Activated CD8-positive, alpha-beta T cell treated with anti-CD3 and anti-CD28 coated beads for 36 hours (primary cell): ENCODE data around the gene NPBWR2. TPM values are rescaled to one million over a fixed set of nuclear protein-coding genes. Genes with fewer than 3 reads are reported as not detected.
A peak's percentile ranks its signal among the peaks of the same experiment; 100 is the strongest.

Experiments
- ATAC-seq: fragments of 200-7000 bp; cut with Tn5 transposase; one replicate; pipeline ENCODE4 v1.10.0; 2021; ENCODE audit warnings: mild to moderate bottlenecking, moderate library complexity
- CTCF ChIA-PET: fragments of 350-600 bp; sonication (Branson Sonifier 250); formaldehyde crosslinking; loops from one replicate; lab custom pipeline; 2021; ENCODE audit warnings: antibody characterized with exemption; lab: Charles Lee
- POLR2A ChIA-PET: fragments of 350-600 bp; sonication (Branson Sonifier 250); formaldehyde crosslinking; loops from one replicate; lab custom pipeline; 2021; ENCODE audit warnings: antibody characterized with exemption; lab: Charles Lee
- DNase-seq: peaks from one replicate; pipeline ENCODE4 v3.0.0-alpha.2; 2020
- H3K27ac Mint-ChIP-seq: one replicate; pipeline ENCODE4 v1.8.0; 2021; ENCODE audit warnings: mild to moderate bottlenecking, mixed read lengths
- H3K27me3 Mint-ChIP-seq: one replicate; pipeline ENCODE4 v1.8.0; 2021; ENCODE audit warnings: mixed read lengths
- H3K36me3 Mint-ChIP-seq: one replicate; pipeline ENCODE4 v1.8.0; 2021; ENCODE audit warnings: low read depth, mixed read lengths
- H3K4me1 Mint-ChIP-seq: one replicate; pipeline ENCODE4 v1.8.0; 2021; ENCODE audit warnings: low read depth, mixed read lengths
- H3K4me3 Mint-ChIP-seq: one replicate; pipeline ENCODE4 v1.8.0; 2021; ENCODE audit warnings: mild to moderate bottlenecking, moderate library complexity, mixed read lengths
- H3K9me3 Mint-ChIP-seq: one replicate; pipeline ENCODE4 v1.8.0; 2021; ENCODE audit warnings: mixed read lengths
- intact Hi-C: fragments of 100-400 bp; cut with micrococcal nuclease; formaldehyde crosslinking; loops from one replicate; pipeline ENCODE4 v1.10.0; 2022
- total RNA-seq, 2 experiments: library from RNA; stranded (reverse); gene quantifications; one replicate each; pipeline ENCODE4 v1.2.3, GENCODE V29; 2021
- TF ChIP-seq, protein P1 (sequence below): fragments of 200-600 bp; IDR thresholded peaks from one replicate; pipeline ENCODE4 v1.8.0; 2022; ENCODE audit warnings: antibody characterized with exemption, mild to moderate bottlenecking

Gene NPBWR2
- total RNA-seq, 2 experiments from 2014 or later: not detected

GRCh38 chr20:64074963-64075362, 32.4 kb downstream of the NPBWR2 start:
- TF ChIP-seq, protein P1, sequence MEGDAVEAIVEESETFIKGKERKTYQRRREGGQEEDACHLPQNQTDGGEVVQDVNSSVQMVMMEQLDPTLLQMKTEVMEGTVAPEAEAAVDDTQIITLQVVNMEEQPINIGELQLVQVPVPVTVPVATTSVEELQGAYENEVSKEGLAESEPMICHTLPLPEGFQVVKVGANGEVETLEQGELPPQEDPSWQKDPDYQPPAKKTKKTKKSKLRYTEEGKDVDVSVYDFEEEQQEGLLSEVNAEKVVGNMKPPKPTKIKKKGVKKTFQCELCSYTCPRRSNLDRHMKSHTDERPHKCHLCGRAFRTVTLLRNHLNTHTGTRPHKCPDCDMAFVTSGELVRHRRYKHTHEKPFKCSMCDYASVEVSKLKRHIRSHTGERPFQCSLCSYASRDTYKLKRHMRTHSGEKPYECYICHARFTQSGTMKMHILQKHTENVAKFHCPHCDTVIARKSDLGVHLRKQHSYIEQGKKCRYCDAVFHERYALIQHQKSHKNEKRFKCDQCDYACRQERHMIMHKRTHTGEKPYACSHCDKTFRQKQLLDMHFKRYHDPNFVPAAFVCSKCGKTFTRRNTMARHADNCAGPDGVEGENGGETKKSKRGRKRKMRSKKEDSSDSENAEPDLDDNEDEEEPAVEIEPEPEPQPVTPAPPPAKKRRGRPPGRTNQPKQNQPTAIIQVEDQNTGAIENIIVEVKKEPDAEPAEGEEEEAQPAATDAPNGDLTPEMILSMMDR: no peak
- H3K9me3 Mint-ChIP-seq: no peaks in the 10 kb centered on the region
- intact Hi-C loops: no loop called here
- H3K4me3 Mint-ChIP-seq: no peak overlapping the region
- DNase-seq: no peak
- CTCF ChIA-PET: interaction anchor here (1.4 kb wide), 1 partner anchor 8 kb away, joined by 4 read pairs; no protein-coding TSS in a partner anchor
- no peak overlapping the region for H3K27ac Mint-ChIP-seq
- POLR2A ChIA-PET: interaction anchor here (1.0 kb wide), 1 partner anchor 36 kb away, joined by 3 read pairs; no protein-coding TSS in a partner anchor
- H3K36me3 Mint-ChIP-seq: peaks cover 5% of the 10 kb centered on the region
- no peaks in the 10 kb centered on the region for H3K4me1 Mint-ChIP-seq
- ATAC-seq: no peak
- H3K27me3 Mint-ChIP-seq: no peaks in the 10 kb centered on the region

DNA sequence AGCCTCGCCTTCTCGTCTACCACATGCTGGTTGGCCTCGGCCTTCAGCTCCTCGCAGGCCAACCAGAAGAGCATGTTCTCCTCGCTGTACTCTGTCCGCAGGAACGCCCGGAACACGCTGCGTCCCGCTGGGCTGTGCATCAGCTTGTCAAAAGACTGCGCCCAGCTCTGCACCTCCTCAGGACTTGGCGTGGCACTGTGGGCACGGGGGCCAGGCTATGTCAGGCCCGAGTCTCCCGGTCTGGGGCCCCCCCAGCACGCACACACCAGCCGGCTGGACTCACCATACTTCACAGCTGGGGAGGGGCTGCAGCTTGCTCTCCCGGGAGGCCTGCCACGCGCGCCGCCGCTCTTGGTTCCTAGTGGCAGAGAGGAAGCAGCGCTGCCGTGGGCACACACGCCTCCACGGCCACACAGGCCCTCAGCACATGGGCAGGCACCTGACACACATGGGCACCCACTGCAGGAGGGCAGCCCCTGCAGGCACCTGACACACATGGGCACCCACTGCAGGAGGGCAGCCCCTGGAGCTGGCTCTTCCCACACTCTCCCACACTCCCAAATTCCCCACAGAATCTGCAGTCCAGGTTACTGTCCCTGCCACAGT, 33.1 kb downstream of the NPBWR2 start:
- Mint-ChIP-seq H3K9me3 (no peaks in the 10 kb centered on the region), H3K4me3 (no peak overlapping the region), H3K4me1 (no peaks in the 10 kb centered on the region), H3K27me3 (no peaks in the 10 kb centered on the region), H3K36me3 (peaks cover 5% of the 10 kb centered on the region), H3K27ac (no peak overlapping the region)
- ChIA-PET CTCF (interaction anchor here (0.8 to 1.4 kb wide), 3 partner anchors 8 to 35 kb away, joined by 3 to 4 read pairs (median 3); no protein-coding TSS in a partner anchor), POLR2A (no interaction called here)
- no peak for DNase-seq
- TF ChIP-seq, protein P1: no peak
- intact Hi-C loops: no loop called here
- no peak for ATAC-seq

GRCh38 chr20:64073476-64074183, 33.7 kb downstream of the NPBWR2 start:
- CTCF ChIA-PET: interaction anchor here (0.8 to 1.3 kb wide), 2 partner anchors 9 to 35 kb away, joined by 3 read pairs; no protein-coding TSS in a partner anchor

DNA sequence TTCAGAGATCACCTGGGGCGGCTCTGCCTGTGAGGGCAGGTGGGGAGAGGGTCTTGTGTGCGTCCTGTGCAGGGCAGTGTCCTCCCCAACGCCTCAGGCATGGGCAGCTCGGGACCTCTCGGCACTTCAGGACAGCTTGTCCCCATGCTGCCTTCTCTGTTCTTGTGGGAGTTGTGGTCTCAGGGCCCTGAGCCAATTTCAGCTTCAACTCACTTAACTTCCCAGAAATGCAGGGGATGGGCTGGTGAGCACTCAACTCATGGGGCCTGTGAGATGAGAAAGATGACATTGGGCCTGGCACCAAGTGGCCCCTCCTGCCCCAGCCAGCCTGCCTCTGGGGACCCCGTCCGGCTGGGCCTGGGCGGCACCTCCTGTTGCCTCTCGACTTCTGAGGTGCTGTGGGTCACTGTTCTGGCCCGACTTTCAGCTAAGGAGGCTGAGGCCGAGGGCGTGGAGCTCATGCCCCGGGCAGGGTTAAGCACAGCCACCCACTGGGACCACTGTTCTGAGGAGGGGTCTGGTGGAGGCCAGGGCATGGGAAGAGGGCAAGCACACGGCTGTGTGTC, 34.8 kb downstream of the NPBWR2 start:
- intact Hi-C loops: no loop called here

More at GRCh38 chr20:64073476-64074183, 33.7 kb downstream of the NPBWR2 start:
- Mint-ChIP-seq H3K4me3 (no peak overlapping the region), H3K27ac (peak overlapping the region; percentile 25), H3K4me1 (no peaks in the 10 kb centered on the region), H3K36me3 (peaks cover 2% of the 10 kb centered on the region), H3K27me3 (no peaks in the 10 kb centered on the region), H3K9me3 (no peaks in the 10 kb centered on the region)
- ATAC-seq: no peak
- POLR2A ChIA-PET: no interaction called here
- TF ChIP-seq, protein P1: no peak
- no peak for DNase-seq
- intact Hi-C loops: no loop called here

More for the DNA sequence above, 34.8 kb downstream of the NPBWR2 start:
- DNase-seq: no peak
- Mint-ChIP-seq H3K4me3 (no peak overlapping the region), H3K9me3 (no peaks in the 10 kb centered on the region), H3K27me3 (no peaks in the 10 kb centered on the region), H3K36me3 (peaks cover 2% of the 10 kb centered on the region), H3K4me1 (peaks cover 3% of the 10 kb centered on the region), H3K27ac (no peak overlapping the region)
- no peak for ATAC-seq
- CTCF ChIA-PET: interaction anchor here (1.2 to 1.3 kb wide), 2 partner anchors 11 to 34 kb away, joined by 3 read pairs; no protein-coding TSS in a partner anchor
- POLR2A ChIA-PET: interaction anchor here (1.0 kb wide), 1 partner anchor 8 kb away, joined by 4 read pairs; no protein-coding TSS in a partner anchor
- TF ChIP-seq, protein P1: no peak
